K562 (cell line): Measurements from ENCODE around the gene KCNN4. TPM values are rescaled to one million over a fixed set of nuclear protein-coding genes. Genes with fewer than 3 reads are reported as not detected.

Experiments used
- ATAC-seq: fragments of 200-7000 bp; cut with Tn5 transposase; 3 replicates; pipeline ENCODE4 v1.9.1; 2020; ENCODE audit warnings: moderate library complexity
- BruUV-seq: library from RNA; stranded (reverse); fragments of 400-500 nt; replicated peaks from 2 replicates; lab custom pipeline; 2021; lab: Mats Ljungman, UMichigan
- CTCF ChIA-PET: fragments of 300-600 bp; formaldehyde crosslinking; extraction: SDS; loops from one replicate; lab custom pipeline; 2021; ENCODE audit warnings: low intra/inter-chr PET ratio; lab: Yijun Ruan, JAX
- POLR2A ChIA-PET: fragments of 300-600, 350-650 bp; sonication (Branson Sonifier 250); formaldehyde crosslinking; extraction: SDS; loops from one replicate; lab custom pipeline; 2021; ENCODE audit warnings: antibody characterized with exemption, inconsistent platforms; lab: Yijun Ruan, JAX
- DNase-seq, 4 experiments: peaks; one replicate each; pipeline versions ENCODE4 v3.0.0 to v3.0.0-alpha.2; 2011 to 2018; ENCODE audit warnings: low spot score in 3 of 4, mixed read lengths in 3 of 4; ENCODE audit errors: extremely low read depth in 1 of 4
- FAIRE-seq: peaks from 2 replicates; lab custom pipeline; 2011; peaks lifted over from hg19 to GRCh38; lab: Jason Lieb, UNC
- H2AFZ ChIP-seq: 2 replicates; pipeline ENCODE4 v1.6.0; 2011; ENCODE audit warnings: low read depth, low read length, control low read depth, inconsistent platforms
- H3K27ac ChIP-seq: fragments of 200-600 bp; 3 replicates; pipeline ENCODE4 v1.8.0; 2011; ENCODE audit warnings: low read depth, mild to moderate bottlenecking, control low read depth, inconsistent platforms, low read length, moderate library complexity, mixed read lengths; ENCODE audit errors: extremely low read depth
- H3K27me3 ChIP-seq, 2 experiments: fragments of 300-600 bp in 1 of 2; 2 replicates in 1 of 2; 3 replicates in 1 of 2; pipeline versions ENCODE4 v1.6.0 to v1.8.0; 2011; ENCODE audit warnings: inconsistent platforms in 2 of 2, low read length in 2 of 2, mild to moderate bottlenecking in 1 of 2, mixed read lengths in 1 of 2, moderate library complexity in 1 of 2; ENCODE audit not compliant: control insufficient read depth in 2 of 2, insufficient read depth in 2 of 2
- H3K36me3 ChIP-seq: fragments of 300-600 bp; 3 replicates; pipeline ENCODE4 v1.8.0; 2011; ENCODE audit warnings: mild to moderate bottlenecking, low read length, inconsistent platforms; ENCODE audit not compliant: control insufficient read depth, insufficient read depth
- H3K4me1 ChIP-seq, 2 experiments: fragments of 200-600 bp in 1 of 2; replicated peaks in 1 of 2; 2 replicates in 1 of 2; 3 replicates in 1 of 2; pipeline versions ENCODE4 v1.5.1 to v1.8.0; 2011; ENCODE audit warnings: inconsistent platforms in 2 of 2, low read length in 2 of 2, mild to moderate bottlenecking in 1 of 2, mixed read lengths in 1 of 2, moderate library complexity in 1 of 2; ENCODE audit not compliant: control insufficient read depth in 2 of 2, insufficient read depth in 2 of 2
- H3K4me2 ChIP-seq: 2 replicates; pipeline ENCODE4 v1.6.1; 2011; ENCODE audit warnings: low read length, control low read depth, inconsistent platforms, mixed read lengths; ENCODE audit not compliant: insufficient read depth
- H3K4me3 ChIP-seq: fragments of 200-600 bp; sonication (generic), shearing (Covaris generic); 2 replicates; pipeline ENCODE4 v1.5.1; 2016; ENCODE audit warnings: control low read depth, inconsistent platforms
- H3K79me2 ChIP-seq: fragments of 200-600 bp; 3 replicates; pipeline ENCODE4 v1.8.0; 2011; ENCODE audit warnings: low read length, inconsistent platforms; ENCODE audit not compliant: control insufficient read depth, insufficient read depth
- H3K9ac ChIP-seq, 2 experiments: 2 replicates each; pipeline versions ENCODE4 v1.6.0 to v1.6.1; 2011; ENCODE audit warnings: low read depth in 2 of 2, low read length in 2 of 2, control low read depth in 1 of 2, inconsistent platforms in 1 of 2, mild to moderate bottlenecking in 1 of 2, mixed read lengths in 1 of 2; ENCODE audit not compliant: insufficient read depth in 1 of 2
- H3K9me1 ChIP-seq: one replicate; pipeline ENCODE4 v1.6.0; 2011; ENCODE audit warnings: inconsistent platforms, mild to moderate bottlenecking, low read length, moderate library complexity; ENCODE audit not compliant: control insufficient read depth, insufficient read depth
- H3K9me3 ChIP-seq: replicated peaks from 2 replicates; pipeline ENCODE4 v1.5.1; 2011; ENCODE audit warnings: low read depth, low read length, inconsistent platforms; ENCODE audit not compliant: control insufficient read depth, insufficient read depth
- H4K20me1 ChIP-seq: replicated peaks from 2 replicates; pipeline ENCODE4 v1.6.1; 2011; ENCODE audit warnings: low read length, inconsistent platforms, mixed read lengths; ENCODE audit not compliant: control insufficient read depth, insufficient read depth
- ADNP ChIP-seq: fragments of 200-800 bp; sonication (Bioruptor generic); IDR thresholded peaks from 2 replicates; pipeline ENCODE4 v1.6.1; 2016; ENCODE audit warnings: missing genetic modification characterization, missing compliant biosample characterization
- BRD4 ChIP-seq: fragments of 200-600 bp; sonication (generic); IDR thresholded peaks from 2 replicates; pipeline ENCODE4 v1.6.1; 2017; ENCODE audit warnings: inconsistent platforms
- CGGBP1 ChIP-seq: fragments of 250-450 bp; sonication (Bioruptor Pico); IDR thresholded peaks from 2 replicates; pipeline ENCODE4 v1.9.0; 2021; ENCODE audit warnings: mild to moderate bottlenecking
- CHCHD3 ChIP-seq: fragments of 250-450 bp; sonication (Bioruptor Pico); IDR thresholded peaks from 2 replicates; pipeline ENCODE4 v2.1.2; 2022; ENCODE audit warnings: mild to moderate bottlenecking
- DPF2 ChIP-seq: fragments of 450-650 bp; IDR thresholded peaks from 2 replicates; pipeline ENCODE4 v1.6.1; 2016
- HEY1 ChIP-seq: fragments of 250-450 bp; sonication (Bioruptor Pico); IDR thresholded peaks from 2 replicates; pipeline ENCODE4 v1.5.0; 2020; ENCODE audit warnings: mild to moderate bottlenecking, moderate library complexity, borderline replicate concordance
- JUN ChIP-seq, 2 experiments: sonication (generic) in 1 of 2; formaldehyde crosslinking in 1 of 2; IDR thresholded peaks; 2 replicates each; pipeline versions ENCODE4 v1.6.1 to v1.8.0; 2012 to 2022; ENCODE audit warnings: borderline replicate concordance in 2 of 2, mild to moderate bottlenecking in 2 of 2, improper control_type of control experiment in 1 of 2, low read depth in 1 of 2, low read length in 1 of 2, missing genetic modification reagents in 1 of 2
- MTA2 ChIP-seq: fragments of 450-650 bp; IDR thresholded peaks from 2 replicates; pipeline ENCODE4 v1.6.1; 2016; ENCODE audit warnings: low read depth
- PHF21A ChIP-seq: fragments of 450-650 bp; IDR thresholded peaks from 2 replicates; pipeline ENCODE4 v1.6.1; 2017; ENCODE audit warnings: low read depth, borderline replicate concordance
- POLR2G ChIP-seq: fragments of 200-400 bp; formaldehyde crosslinking; IDR thresholded peaks from 2 replicates; pipeline ENCODE4 v1.6.1; 2017; ENCODE audit warnings: low read depth, mild to moderate bottlenecking, antibody characterized with exemption, low read length, moderate library complexity
- SAP30 ChIP-seq: fragments of 200-600 bp; sonication (generic); IDR thresholded peaks from 2 replicates; pipeline ENCODE4 v1.6.1; 2012; ENCODE audit warnings: borderline replicate concordance, low read depth, mild to moderate bottlenecking, moderate library complexity, low read length, control low read depth, inconsistent platforms; ENCODE audit not compliant: insufficient read depth, poor library complexity, severe bottlenecking
- SIN3A ChIP-seq, 2 experiments: fragments of 150-350 bp in 1 of 2; IDR thresholded peaks; 2 replicates each; pipeline ENCODE4 v1.6.1; 2011 to 2016; ENCODE audit warnings: borderline replicate concordance in 2 of 2, low read depth in 2 of 2, low read length in 2 of 2, mild to moderate bottlenecking in 2 of 2, moderate library complexity in 2 of 2; ENCODE audit not compliant: control insufficient read depth in 1 of 2
- ZNF12 ChIP-seq: sonication (generic); formaldehyde crosslinking; IDR thresholded peaks from 2 replicates; pipeline ENCODE4 v1.4.0; 2020; ENCODE audit warnings: mild to moderate bottlenecking, missing genetic modification reagents
- ZNF395 ChIP-seq: fragments of 200-800 bp; sonication (Bioruptor generic); IDR thresholded peaks from 2 replicates; pipeline ENCODE4 v1.6.1; 2017; ENCODE audit warnings: missing genetic modification characterization, missing compliant biosample characterization
- WGBS: fragments of 100-300 bp; shearing (Covaris generic); methylation state at CpG from one replicate; pipeline ENCODE4 v1.1.6; 2016; ENCODE audit warnings: low coverage, mixed read lengths; ENCODE audit not compliant: insufficient coverage; ENCODE audit errors: missing lambda C conversion rate; 5-methylcytosine and 5-hydroxymethylcytosine counted together
- in situ Hi-C: fragments of 300-500 bp; cut with MboI; formaldehyde crosslinking; loops from 4 replicates; pipeline ENCODE4 v1.15.0; 2018; ENCODE audit warnings: inconsistent platforms, mixed read lengths
- intact Hi-C: fragments of 100-400 bp; cut with micrococcal nuclease; formaldehyde crosslinking; loops from 2 replicates; pipeline ENCODE4 v1.14.2; 2022
- polyA plus RNA-seq, 8 experiments: library from polyadenylated mRNA; depleted of rRNA in 4 of 8; stranded (reverse) in 5 of 8; unstranded in 3 of 8; fragments of >200 nt; fragmentation: Nextera tagmentation in 2 of 8; fragmentation: Illumina TruSeq in 1 of 8; extraction: Ambion mirVana in 2 of 8; extraction: Trizol in 1 of 8; gene quantifications; 2 replicates each; pipeline versions ENCODE4 v1.2.1 to v1.2.3, GENCODE V29; 2011 to 2014; ENCODE audit warnings: inconsistent platforms in 1 of 8, missing spikeins in 1 of 8
- total RNA-seq, 7 experiments: library from RNA; depleted of rRNA in 6 of 7; stranded (reverse); fragments of >200 nt in 6 of 7; fragmentation: Illumina TruSeq in 2 of 7; extraction: Trizol in 2 of 7; gene quantifications; 2 replicates each; pipeline versions ENCODE4 v1.2.1 to v1.2.3, GENCODE V29; 2011 to 2021; ENCODE audit warnings: low replicate concordance in 1 of 7
- TF ChIP-seq, protein P1 (sequence below): sonication (generic); formaldehyde crosslinking; IDR thresholded peaks from 2 replicates; pipeline ENCODE4 v1.8.1; 2023; ENCODE audit warnings: mild to moderate bottlenecking, missing genetic modification reagents
- TF ChIP-seq, protein P2 (sequence below): fragments of 250-450 bp; sonication (Bioruptor Pico); IDR thresholded peaks from 2 replicates; pipeline ENCODE4 v1.5.0; 2022; ENCODE audit warnings: mild to moderate bottlenecking

The KCNN4 gene
- total and polyA plus RNA-seq, 9 of the 15 experiments (the other 6 are each of a cell fraction or from before 2014, with no cell fraction given), result 0.53 to 37.7 (median 25.9) TPM

DNA sequence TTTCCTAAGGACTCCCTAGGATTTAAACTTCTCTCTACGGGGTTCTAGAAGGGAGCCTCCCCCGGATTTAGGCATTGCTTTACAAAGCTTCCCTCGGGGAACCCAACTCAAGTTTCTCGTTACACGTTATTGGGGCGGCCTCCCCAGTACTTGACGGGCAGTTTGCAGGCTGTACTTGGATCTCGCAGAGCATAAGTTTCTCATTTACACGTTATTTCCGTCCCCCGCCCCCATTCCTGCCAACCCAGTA, 26.6 kb downstream of the KCNN4 start:
- ChIA-PET POLR2A (interaction anchor here (0.6 to 8.6 kb wide), 7 partner anchors 8 to 43 kb away, joined by 3 to 71 read pairs (median 5); no protein-coding TSS in a partner anchor), CTCF (interaction anchor here (1.6 kb wide), 1 partner anchor 32 kb away, joined by 3 read pairs; no protein-coding TSS in a partner anchor)
- no peak for ATAC-seq
- intact Hi-C loops, result no loop called here
- peaks cover 54% of the 10 kb centered on the region for H3K79me2 ChIP-seq
- peaks cover 36 to 37% of the 10 kb centered on the region in 2 experiments for H3K4me1 ChIP-seq
- H3K9me1 ChIP-seq, result no peaks in the 10 kb centered on the region
- no peaks in the 10 kb centered on the region for H3K9me3 ChIP-seq
- no peak for FAIRE-seq
- no peak for DNase-seq
- no peaks in the 10 kb centered on the region for H4K20me1 ChIP-seq
- H3K36me3 ChIP-seq, result peaks cover 42% of the 10 kb centered on the region
- 2% methylated on average over 11 of the region's 11 CpGs for WGBS
- H2AFZ ChIP-seq, result peak overlapping the region; percentile 77
- peak overlapping the region; percentile 70 for H3K4me3 ChIP-seq
- in situ Hi-C loops, result no loop called here
- peak overlapping the region; percentile 100 for H3K27ac ChIP-seq
- TSS peak; percentile 78 for BruUV-seq
- H3K9ac ChIP-seq, result peak overlapping the region; percentile 99 to 100
- H3K27me3 ChIP-seq, result no peaks in the 10 kb centered on the region
- peak overlapping the region; percentile 93 for H3K4me2 ChIP-seq
- TF ChIP-seq ADNP (tag), result no peak
- TF ChIP-seq CGGBP1, result 0 out of 2 replicates have a peak, but pooled peaks have one; percentile 36
- no peak for TF ChIP-seq ZNF395
- TF ChIP-seq CHCHD3 (CRISPR knock-in tag), result no peak
- peak; percentile 50; the same call in 1 of the 2 replicates for TF ChIP-seq PHF21A
- TF ChIP-seq, protein P1, sequence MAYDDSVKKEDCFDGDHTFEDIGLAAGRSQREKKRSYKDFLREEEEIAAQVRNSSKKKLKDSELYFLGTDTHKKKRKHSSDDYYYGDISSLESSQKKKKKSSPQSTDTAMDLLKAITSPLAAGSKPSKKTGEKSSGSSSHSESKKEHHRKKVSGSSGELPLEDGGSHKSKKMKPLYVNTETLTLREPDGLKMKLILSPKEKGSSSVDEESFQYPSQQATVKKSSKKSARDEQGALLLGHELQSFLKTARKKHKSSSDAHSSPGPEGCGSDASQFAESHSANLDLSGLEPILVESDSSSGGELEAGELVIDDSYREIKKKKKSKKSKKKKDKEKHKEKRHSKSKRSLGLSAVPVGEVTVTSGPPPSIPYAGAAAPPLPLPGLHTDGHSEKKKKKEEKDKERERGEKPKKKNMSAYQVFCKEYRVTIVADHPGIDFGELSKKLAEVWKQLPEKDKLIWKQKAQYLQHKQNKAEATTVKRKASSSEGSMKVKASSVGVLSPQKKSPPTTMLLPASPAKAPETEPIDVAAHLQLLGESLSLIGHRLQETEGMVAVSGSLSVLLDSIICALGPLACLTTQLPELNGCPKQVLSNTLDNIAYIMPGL (CRISPR knock-in tag), result 0 out of 2 replicates have a peak, but pooled peaks have one; percentile 23
- peak; percentile 34 for TF ChIP-seq SAP30
- TF ChIP-seq, protein P2, sequence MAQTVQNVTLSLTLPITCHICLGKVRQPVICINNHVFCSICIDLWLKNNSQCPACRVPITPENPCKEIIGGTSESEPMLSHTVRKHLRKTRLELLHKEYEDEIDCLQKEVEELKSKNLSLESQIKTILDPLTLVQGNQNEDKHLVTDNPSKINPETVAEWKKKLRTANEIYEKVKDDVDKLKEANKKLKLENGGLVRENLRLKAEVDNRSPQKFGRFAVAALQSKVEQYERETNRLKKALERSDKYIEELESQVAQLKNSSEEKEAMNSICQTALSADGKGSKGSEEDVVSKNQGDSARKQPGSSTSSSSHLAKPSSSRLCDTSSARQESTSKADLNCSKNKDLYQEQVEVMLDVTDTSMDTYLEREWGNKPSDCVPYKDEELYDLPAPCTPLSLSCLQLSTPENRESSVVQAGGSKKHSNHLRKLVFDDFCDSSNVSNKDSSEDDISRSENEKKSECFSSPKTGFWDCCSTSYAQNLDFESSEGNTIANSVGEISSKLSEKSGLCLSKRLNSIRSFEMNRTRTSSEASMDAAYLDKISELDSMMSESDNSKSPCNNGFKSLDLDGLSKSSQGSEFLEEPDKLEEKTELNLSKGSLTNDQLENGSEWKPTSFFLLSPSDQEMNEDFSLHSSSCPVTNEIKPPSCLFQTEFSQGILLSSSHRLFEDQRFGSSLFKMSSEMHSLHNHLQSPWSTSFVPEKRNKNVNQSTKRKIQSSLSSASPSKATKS (CRISPR knock-in tag), result no peak
- TF ChIP-seq SIN3A (IDR thresholded peaks at IDR 0.05; ENCODE audit: borderline replicate concordance in 2 of 2, control insufficient read depth in 1 of 2, low read depth in 2 of 2, low read length in 2 of 2), result 0 out of 4 replicates have a peak, but pooled peaks of 1 of the 2 experiments have one; percentile 39
- no peak for TF ChIP-seq POLR2G
- no peak for TF ChIP-seq HEY1 (CRISPR knock-in tag)
- no peak for TF ChIP-seq JUN (IDR thresholded peaks at IDR 0.05; ENCODE audit: borderline replicate concordance, low read depth, low read length)
- TF ChIP-seq JUN (CRISPR knock-in tag; IDR thresholded peaks at IDR 0.05; ENCODE audit: borderline replicate concordance), result no peak
- TF ChIP-seq BRD4, result 0 out of 2 replicates have a peak, but pooled peaks have one; percentile 23
- 0 out of 2 replicates have a peak, but pooled peaks have one; percentile 57 for TF ChIP-seq ZNF12
- 0 out of 2 replicates have a peak, but pooled peaks have one; percentile 19 for TF ChIP-seq DPF2
- no peak for TF ChIP-seq MTA2
